BJ (cell line): ENCODE data around the gene SOCS6. TPM values are rescaled to one million over a fixed set of nuclear protein-coding genes. Genes with fewer than 3 reads are reported as not detected.

Source experiments
- CTCF ChIA-PET: fragments of 350-600 bp; formaldehyde crosslinking; extraction: SDS; loops from one replicate; lab custom pipeline; 2021; ENCODE audit warnings: antibody characterized with exemption, inconsistent platforms; lab: Yijun Ruan, JAX
- POLR2A ChIA-PET: fragments of 300-600 bp; sonication (Branson Sonifier 250); formaldehyde crosslinking; extraction: SDS; loops from one replicate; lab custom pipeline; 2021; ENCODE audit warnings: antibody characterized with exemption; lab: Charles Lee
- DNase-seq: peaks from one replicate; pipeline ENCODE4 v3.0.0-alpha.2; 2011; ENCODE audit warnings: low read depth
- H3K27me3 ChIP-seq: 2 replicates; pipeline ENCODE4 v1.6.0; 2011; ENCODE audit warnings: low read length; ENCODE audit not compliant: control insufficient read depth, insufficient read depth
- H3K36me3 ChIP-seq: 2 replicates; pipeline ENCODE4 v1.5.1; 2011; ENCODE audit warnings: low read length; ENCODE audit not compliant: control insufficient read depth, insufficient read depth
- H3K4me3 ChIP-seq: 2 replicates; pipeline ENCODE4 v1.5.1; 2011; ENCODE audit warnings: low read depth, mild to moderate bottlenecking, control low read depth, low read length
- CTCF ChIP-seq: IDR thresholded peaks from 2 replicates; pipeline ENCODE4 v1.5.1; 2011; ENCODE audit warnings: low read depth, mild to moderate bottlenecking, control low read depth, inconsistent platforms, low read length, moderate library complexity; ENCODE audit not compliant: insufficient read depth
- polyA plus RNA-seq: library from polyadenylated mRNA; depleted of rRNA; stranded (reverse); fragments of >200 nt; gene quantifications from 2 replicates; pipeline ENCODE4 v1.2.3, GENCODE V29; 2011

The SOCS6 gene
- polyA plus RNA-seq, 1 experiment = 26.7 TPM

- ChIA-PET POLR2A (interaction anchor here (0.5 kb wide), 1 partner anchor 12 kb away, joined by 3 read pairs; no protein-coding TSS in a partner anchor), CTCF (no interaction called here)
- peak; percentile 88 for DNase-seq
- Histone ChIP-seq H3K4me3 (no peak overlapping the region), H3K27me3 (no peaks in the 10 kb centered on the region), H3K36me3 (no peaks in the 10 kb centered on the region)
- TF ChIP-seq CTCF = no peak
Measured at GRCh38 chr18:70373042-70373519, 84.2 kb downstream of the SOCS6 start.

- no peaks in the 10 kb centered on the region for H3K27me3 ChIP-seq
- no peaks in the 10 kb centered on the region for H3K36me3 ChIP-seq
- TF ChIP-seq CTCF = no peak
- POLR2A ChIA-PET = interaction anchor here (0.6 kb wide), 1 partner anchor 11 kb away, joined by 9 read pairs; no protein-coding TSS in a partner anchor
- CTCF ChIA-PET = interaction anchor here (1.2 kb wide), 1 partner anchor 19 kb away, joined by 3 read pairs; no protein-coding TSS in a partner anchor
- no peak overlapping the region for H3K4me3 ChIP-seq
- peak; percentile 33 for DNase-seq
Measured at GRCh38 chr18:70374154-70374553, 85.3 kb downstream of the SOCS6 start.

GRCh38 chr18:70376137-70376913 lies 87.5 kb downstream of the SOCS6 start:
- H3K4me3 ChIP-seq = no peak overlapping the region
- no peaks in the 10 kb centered on the region for H3K27me3 ChIP-seq
- CTCF ChIA-PET = no interaction called here
- H3K36me3 ChIP-seq = no peaks in the 10 kb centered on the region
- TF ChIP-seq CTCF = no peak
- no peak for DNase-seq
- POLR2A ChIA-PET = no interaction called here

- H3K4me3 ChIP-seq = no peak overlapping the region
- TF ChIP-seq CTCF = no peak
- no peak for DNase-seq
- no peaks in the 10 kb centered on the region for H3K36me3 ChIP-seq
- POLR2A ChIA-PET = no interaction called here
- H3K27me3 ChIP-seq = no peaks in the 10 kb centered on the region
- CTCF ChIA-PET = no interaction called here
Measured at GRCh38 chr18:70376914-70377258, 88.0 kb downstream of the SOCS6 start.

GRCh38 chr18:70377317-70377799 lies 88.5 kb downstream of the SOCS6 start:
- Histone ChIP-seq H3K4me3 (no peak overlapping the region), H3K27me3 (no peaks in the 10 kb centered on the region), H3K36me3 (no peaks in the 10 kb centered on the region)
- POLR2A ChIA-PET = no interaction called here
- DNase-seq = no peak
- CTCF ChIA-PET = no interaction called here
- no peak for TF ChIP-seq CTCF
